ENCODE results near the gene FRA10AC1. TPM values are rescaled to one million over a fixed set of nuclear protein-coding genes. Genes with fewer than 3 reads are reported as not detected.

FRA10AC1 gene
- total and polyA plus RNA-seq, 2 of the 13 experiments (the other 11 are each of a cell fraction or from before 2014, with no cell fraction given): 5.3 to 7.4 TPM

- no peak for FAIRE-seq
- peak overlapping the region; percentile 95 for H3K4me2 ChIP-seq (ENCODE audit: low read depth, low read length)
- no peaks in the 10 kb centered on the region for H4K20me1 ChIP-seq (ENCODE audit: insufficient read depth, low read length)
- no peaks in the 10 kb centered on the region for H3K9me3 ChIP-seq (ENCODE audit: low read length)
- peaks cover 24% of the 10 kb centered on the region for H3K4me1 ChIP-seq (ENCODE audit: insufficient read depth, low read length)
- H2AFZ ChIP-seq (ENCODE audit: low read length): peak overlapping the region; percentile 99
- no TSS peak for BruUV-seq (replicated peaks)
- intact Hi-C loops (cut with micrococcal nuclease; ENCODE audit: unreplicated experiment): no loop called here
- no peak for DNase-seq (ENCODE audit: low spot score)
- in situ Hi-C loops (cut with HindIII; ENCODE audit: extremely low pct_ligation_motif_present, low pct_unique_long_range_greater_than_20kb): loop anchor here (10.0 kb wide), 1 partner anchor 112 kb away; no protein-coding TSS in a partner anchor
- H3K9ac ChIP-seq (ENCODE audit: insufficient read depth, low read depth, low read length): peak overlapping the region; percentile 80
- H3K36me3 ChIP-seq (replicated peaks in 1 of 2; ENCODE audit: control insufficient read depth in 1 of 2, insufficient read depth in 2 of 2, low read length in 2 of 2): peaks cover 0 to 11% of the 10 kb centered on the region in 2 experiments; a peak in 3 of 5 replicates
- H3K27ac ChIP-seq (ENCODE audit: extremely low read length, insufficient read depth, low read length): peak overlapping the region; percentile 59
- ChIA-PET POLR2A (interaction anchor here (0.5 to 1.8 kb wide), 6 partner anchors 101 to 207 kb away, joined by 3 to 5 read pairs (median 4); partner anchors contain the start of gene CEP55), CTCF (ENCODE audit: low intra/inter-chr PET ratio, low total read pairs) (no interaction called here)
- 3% methylated on average over 12 of the region's 12 CpGs for WGBS (ENCODE audit: low lambda C conversion rate)
- ATAC-seq: no peak
- peak overlapping the region; percentile 78 to 88 (median 79) for H3K4me3 ChIP-seq (replicated peaks in 1 of 3; ENCODE audit: insufficient read depth in 1 of 3, low read depth in 2 of 3, low read length in 3 of 3)
- peaks cover 8% of the 10 kb centered on the region for H3K79me2 ChIP-seq (ENCODE audit: insufficient read depth, low read length)
- peaks cover 0 to 3% of the 10 kb centered on the region in 2 experiments; a peak in 1 of 5 replicates for H3K27me3 ChIP-seq (ENCODE audit: control insufficient read depth in 1 of 2, insufficient read depth in 2 of 2, low read length in 2 of 2)
- TF ChIP-seq ZFP82 (CRISPR knock-in tag; IDR thresholded peaks at IDR 0.05; ENCODE audit: borderline replicate concordance): 0 out of 2 replicates have a peak, but pooled peaks have one; percentile 11
- TF ChIP-seq ZFP1 (CRISPR knock-in tag; IDR thresholded peaks at IDR 0.05): no peak
- TF ChIP-seq SIN3B (IDR thresholded peaks at IDR 0.05; ENCODE audit: low read length): no peak
- TF ChIP-seq ZNF790 (CRISPR knock-in tag; IDR thresholded peaks at IDR 0.05; ENCODE audit: borderline replicate concordance): no peak
- TF ChIP-seq, protein P1, sequence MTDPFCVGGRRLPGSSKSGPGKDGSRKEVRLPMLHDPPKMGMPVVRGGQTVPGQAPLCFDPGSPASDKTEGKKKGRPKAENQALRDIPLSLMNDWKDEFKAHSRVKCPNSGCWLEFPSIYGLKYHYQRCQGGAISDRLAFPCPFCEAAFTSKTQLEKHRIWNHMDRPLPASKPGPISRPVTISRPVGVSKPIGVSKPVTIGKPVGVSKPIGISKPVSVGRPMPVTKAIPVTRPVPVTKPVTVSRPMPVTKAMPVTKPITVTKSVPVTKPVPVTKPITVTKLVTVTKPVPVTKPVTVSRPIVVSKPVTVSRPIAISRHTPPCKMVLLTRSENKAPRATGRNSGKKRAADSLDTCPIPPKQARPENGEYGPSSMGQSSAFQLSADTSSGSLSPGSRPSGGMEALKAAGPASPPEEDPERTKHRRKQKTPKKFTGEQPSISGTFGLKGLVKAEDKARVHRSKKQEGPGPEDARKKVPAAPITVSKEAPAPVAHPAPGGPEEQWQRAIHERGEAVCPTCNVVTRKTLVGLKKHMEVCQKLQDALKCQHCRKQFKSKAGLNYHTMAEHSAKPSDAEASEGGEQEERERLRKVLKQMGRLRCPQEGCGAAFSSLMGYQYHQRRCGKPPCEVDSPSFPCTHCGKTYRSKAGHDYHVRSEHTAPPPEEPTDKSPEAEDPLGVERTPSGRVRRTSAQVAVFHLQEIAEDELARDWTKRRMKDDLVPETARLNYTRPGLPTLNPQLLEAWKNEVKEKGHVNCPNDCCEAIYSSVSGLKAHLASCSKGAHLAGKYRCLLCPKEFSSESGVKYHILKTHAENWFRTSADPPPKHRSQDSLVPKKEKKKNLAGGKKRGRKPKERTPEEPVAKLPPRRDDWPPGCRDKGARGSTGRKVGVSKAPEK (CRISPR knock-in tag; IDR thresholded peaks at IDR 0.05; ENCODE audit: borderline replicate concordance): no peak
- TF ChIP-seq, protein P2, sequence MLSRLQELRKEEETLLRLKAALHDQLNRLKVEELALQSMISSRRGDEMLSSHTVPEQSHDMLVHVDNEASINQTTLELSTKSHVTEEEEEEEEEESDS (CRISPR knock-in tag; IDR thresholded peaks at IDR 0.05; ENCODE audit: borderline replicate concordance): 0 out of 2 replicates have a peak, but pooled peaks have one; percentile 36
- TF ChIP-seq CEBPZ (IDR thresholded peaks at IDR 0.05; ENCODE audit: low read length): no peak
- TF ChIP-seq AHR (CRISPR knock-in tag; IDR thresholded peaks at IDR 0.05): no peak
- TF ChIP-seq, protein P3, sequence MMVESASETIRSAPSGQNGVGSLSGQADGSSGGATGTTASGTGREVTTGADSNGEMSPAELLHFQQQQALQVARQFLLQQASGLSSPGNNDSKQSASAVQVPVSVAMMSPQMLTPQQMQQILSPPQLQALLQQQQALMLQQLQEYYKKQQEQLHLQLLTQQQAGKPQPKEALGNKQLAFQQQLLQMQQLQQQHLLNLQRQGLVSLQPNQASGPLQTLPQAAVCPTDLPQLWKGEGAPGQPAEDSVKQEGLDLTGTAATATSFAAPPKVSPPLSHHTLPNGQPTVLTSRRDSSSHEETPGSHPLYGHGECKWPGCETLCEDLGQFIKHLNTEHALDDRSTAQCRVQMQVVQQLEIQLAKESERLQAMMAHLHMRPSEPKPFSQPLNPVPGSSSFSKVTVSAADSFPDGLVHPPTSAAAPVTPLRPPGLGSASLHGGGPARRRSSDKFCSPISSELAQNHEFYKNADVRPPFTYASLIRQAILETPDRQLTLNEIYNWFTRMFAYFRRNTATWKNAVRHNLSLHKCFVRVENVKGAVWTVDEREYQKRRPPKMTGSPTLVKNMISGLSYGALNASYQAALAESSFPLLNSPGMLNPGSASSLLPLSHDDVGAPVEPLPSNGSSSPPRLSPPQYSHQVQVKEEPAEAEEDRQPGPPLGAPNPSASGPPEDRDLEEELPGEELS (CRISPR knock-in tag; IDR thresholded peaks at IDR 0.05): no peak
- 0 out of 2 replicates have a peak, but pooled peaks have one; percentile 11 for TF ChIP-seq TMF1 (CRISPR knock-in tag; IDR thresholded peaks at IDR 0.05; ENCODE audit: low read depth)
- no peak for TF ChIP-seq ZBTB34 (CRISPR knock-in tag; IDR thresholded peaks at IDR 0.05)
- TF ChIP-seq ZNF674 (CRISPR knock-in tag; IDR thresholded peaks at IDR 0.05; ENCODE audit: low read depth): no peak
- TF ChIP-seq ZNF562 (CRISPR knock-in tag; IDR thresholded peaks at IDR 0.05; ENCODE audit: borderline replicate concordance): no peak
- no peak for TF ChIP-seq ZEB1 (IDR thresholded peaks at IDR 0.05; ENCODE audit: insufficient replicate concordance, low read depth)
- TF ChIP-seq SNAPC2 (CRISPR knock-in tag; IDR thresholded peaks at IDR 0.05): peak; percentile 12; the same call in 1 of the 2 replicates
These were observed 674 bp upstream of the FRA10AC1 start for GRCh38 chr10:93703066-93703465.

Measured in HepG2 (cell line).